ENCODE measurements around the gene TRIM68. TPM values are rescaled to one million over a fixed set of nuclear protein-coding genes. Genes with fewer than 3 reads are reported as not detected.
A peak's percentile ranks its signal among the peaks of the same experiment; 100 is the strongest.

TRIM68 gene
- total RNA-seq, 2 donors from 2014 or later, result 11.3 to 13.8 TPM

DNA sequence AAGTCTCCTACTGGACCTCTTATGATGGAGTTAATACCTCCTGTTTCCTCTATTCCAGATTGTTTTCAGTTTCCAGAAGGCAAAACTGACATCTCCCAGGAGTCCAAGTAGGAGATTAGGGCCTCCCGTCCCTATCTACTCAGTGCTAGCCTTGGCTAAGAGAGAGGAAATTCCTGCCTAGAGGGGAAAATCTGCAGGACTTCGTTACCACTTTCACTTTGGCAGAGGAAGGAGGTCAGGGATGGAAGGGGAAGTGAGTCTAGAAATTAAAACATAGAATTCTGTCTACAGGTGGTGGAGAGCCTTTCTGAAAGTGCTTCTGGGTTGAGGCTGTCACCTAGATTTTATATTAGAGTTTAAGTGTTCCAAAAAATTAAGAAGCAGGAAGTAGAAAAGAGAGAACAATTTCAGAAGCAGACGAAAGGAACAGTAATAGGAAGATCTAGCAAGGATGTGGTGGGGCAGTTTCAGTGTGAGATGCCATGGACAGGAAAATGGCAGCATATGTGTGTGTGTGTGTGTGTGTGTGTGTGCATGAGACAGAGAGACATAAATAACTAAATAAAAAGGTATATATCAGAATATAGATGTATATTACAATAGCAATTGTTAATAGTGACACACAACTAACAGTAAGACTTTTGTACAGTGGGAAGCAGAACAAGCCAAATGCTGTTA, 2.4 kb upstream of the TRIM68 start:
- Mint-ChIP-seq H3K4me3 (no peak overlapping the region), H3K9me3 (peaks cover 7% of the 10 kb centered on the region), H3K36me3 (ENCODE audit: low read depth) (no peaks in the 10 kb centered on the region), H3K27ac (no peak overlapping the region), H3K27me3 (ENCODE audit: insufficient read depth) (peaks cover 22% of the 10 kb centered on the region), H3K4me1 (peaks cover 15% of the 10 kb centered on the region)
- 70 to 75% methylated on average over 2 to 3 of the region's 3 CpGs for WGBS, 2 experiments (ENCODE audit: insufficient coverage in 1 of 2, insufficient read length in 1 of 2)
- Histone ChIP-seq H3K4me3 (ENCODE audit: low read length) (no peak overlapping the region), H3K9ac (ENCODE audit: extremely low read depth, low read length, poor library complexity, severe bottlenecking) (no peak overlapping the region), H3K4me1 (ENCODE audit: control insufficient read depth, insufficient read depth, low read length) (no peaks in the 10 kb centered on the region), H3K27ac (ENCODE audit: low read depth, low read length) (no peak overlapping the region), H3K36me3 (ENCODE audit: control insufficient read depth, insufficient read depth, low read length) (no peaks in the 10 kb centered on the region), H3K9me3 (ENCODE audit: control insufficient read depth, low read length) (no peaks in the 10 kb centered on the region), H3K27me3 (ENCODE audit: control insufficient read depth, insufficient read depth, low read length, poor library complexity, severe bottlenecking) (peaks cover 28% of the 10 kb centered on the region)
- DNase-seq, result no peak
- no peak for TF ChIP-seq CTCF (conservative IDR thresholded peaks at IDR 0.05)

DNA sequence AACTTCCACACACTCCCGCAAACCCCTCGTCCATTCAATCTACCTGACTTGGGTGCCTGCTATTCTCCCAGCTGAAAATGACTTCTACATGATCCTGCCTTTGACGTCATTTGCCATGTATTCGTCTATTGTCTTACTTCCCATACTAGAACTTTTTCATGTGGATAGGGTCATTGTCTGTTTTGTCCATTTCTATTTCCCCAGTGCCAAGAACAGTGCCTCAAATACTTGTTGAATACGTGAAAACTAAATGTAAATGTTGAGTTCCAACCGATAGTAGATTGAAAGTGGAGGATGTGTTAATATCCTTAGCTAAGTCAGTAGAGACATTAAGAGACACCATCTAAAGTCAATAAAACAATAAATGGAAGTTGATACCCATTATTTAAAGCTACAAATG, 935 bp downstream of the TRIM68 start:
- H3K36me3 Mint-ChIP-seq (ENCODE audit: low read depth), result peaks cover 16% of the 10 kb centered on the region
- Histone ChIP-seq H3K36me3 (ENCODE audit: control insufficient read depth, insufficient read depth, low read length) (peaks cover 9% of the 10 kb centered on the region), H3K27me3 (ENCODE audit: control insufficient read depth, insufficient read depth, low read length, poor library complexity, severe bottlenecking) (peaks cover 6% of the 10 kb centered on the region), H3K9ac (ENCODE audit: extremely low read depth, low read length, poor library complexity, severe bottlenecking) (peak overlapping the region; percentile 52), H3K4me1 (ENCODE audit: control insufficient read depth, insufficient read depth, low read length) (no peaks in the 10 kb centered on the region), H3K9me3 (ENCODE audit: control insufficient read depth, low read length) (no peaks in the 10 kb centered on the region), H3K27ac (ENCODE audit: low read depth, low read length) (no peak overlapping the region), H3K4me3 (ENCODE audit: low read length) (peak overlapping the region; percentile 82)
- H3K27ac Mint-ChIP-seq, result no peak overlapping the region
- H3K4me3 Mint-ChIP-seq, result peak overlapping the region; percentile 85
- no peak for DNase-seq
- WGBS, 2 experiments (ENCODE audit: insufficient coverage in 1 of 2, insufficient read length in 1 of 2), result 74 to 84% methylated on average over 3 to 6 of the region's 6 CpGs
- H3K27me3 Mint-ChIP-seq (ENCODE audit: insufficient read depth), result peaks cover 12% of the 10 kb centered on the region
- no peak for TF ChIP-seq CTCF (conservative IDR thresholded peaks at IDR 0.05)
- peaks cover 15% of the 10 kb centered on the region for H3K4me1 Mint-ChIP-seq
- H3K9me3 Mint-ChIP-seq, result peaks cover 7% of the 10 kb centered on the region

GRCh38 chr11:4606231-4607015, 1.6 kb downstream of the TRIM68 start:
- no peak for TF ChIP-seq CTCF (conservative IDR thresholded peaks at IDR 0.05)
- Histone ChIP-seq H3K36me3 (ENCODE audit: control insufficient read depth, insufficient read depth, low read length) (peaks cover 15% of the 10 kb centered on the region), H3K4me3 (ENCODE audit: low read length) (no peak overlapping the region), H3K9me3 (ENCODE audit: control insufficient read depth, low read length) (no peaks in the 10 kb centered on the region), H3K9ac (ENCODE audit: extremely low read depth, low read length, poor library complexity, severe bottlenecking) (no peak overlapping the region), H3K4me1 (ENCODE audit: control insufficient read depth, insufficient read depth, low read length) (no peaks in the 10 kb centered on the region), H3K27me3 (ENCODE audit: control insufficient read depth, insufficient read depth, low read length, poor library complexity, severe bottlenecking) (peaks cover 6% of the 10 kb centered on the region), H3K27ac (ENCODE audit: low read depth, low read length) (no peak overlapping the region)
- WGBS, 2 experiments (ENCODE audit: insufficient coverage in 1 of 2, insufficient read length in 1 of 2), result 95% methylated on average over 1 of the region's 1 CpG; no CpG with 5 or more reads in 1 of the 2 experiments
- Mint-ChIP-seq H3K27me3 (ENCODE audit: insufficient read depth) (peaks cover 12% of the 10 kb centered on the region), H3K9me3 (peaks cover 7% of the 10 kb centered on the region), H3K36me3 (ENCODE audit: low read depth) (peaks cover 17% of the 10 kb centered on the region), H3K4me3 (peak overlapping the region; percentile 85), H3K4me1 (peaks cover 15% of the 10 kb centered on the region), H3K27ac (no peak overlapping the region)
- DNase-seq, result no peak
